ENCODE measurements around the gene DMBX1. TPM values are rescaled to one million over a fixed set of nuclear protein-coding genes. Genes with fewer than 3 reads are reported as not detected.

Gene DMBX1
- total RNA-seq, 1 experiment from 2014 or later, result 4.2 TPM

DNA sequence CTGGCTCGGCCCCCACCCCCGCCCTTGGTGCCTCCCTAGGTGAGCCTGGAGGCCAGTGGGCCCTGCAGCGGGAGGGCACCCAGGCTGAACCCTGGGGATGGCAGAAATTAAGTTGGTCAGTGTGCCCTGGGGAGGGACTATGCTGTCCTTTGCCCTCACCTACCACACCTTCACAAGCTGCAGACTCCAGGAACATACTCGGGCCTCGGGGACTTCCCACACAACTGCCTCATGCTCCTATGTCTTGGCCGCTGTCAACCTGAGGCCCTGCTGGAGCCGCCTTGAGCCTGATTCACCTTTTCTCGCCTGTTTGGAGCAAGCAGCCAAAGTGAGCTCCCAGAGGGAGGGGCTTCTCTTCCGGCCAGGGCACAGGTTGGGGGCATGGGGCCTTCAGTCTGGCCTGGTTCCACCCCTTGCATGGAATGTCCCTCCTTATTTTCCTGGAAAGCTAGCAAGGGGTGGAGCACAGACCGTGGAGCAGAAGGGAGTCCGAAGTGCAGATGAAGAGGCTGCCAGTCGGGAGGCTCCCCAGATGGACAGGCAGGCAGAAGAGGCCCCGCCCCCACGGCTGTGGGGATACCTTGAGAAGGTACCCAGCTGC, 37.2 kb downstream of the DMBX1 start:
- Histone ChIP-seq H3K4me3 (ENCODE audit: insufficient read depth, low read depth, low read length) (no peak overlapping the region; the same call in 1 of the 2 replicates), H3K27me3 (ENCODE audit: control insufficient read depth, insufficient read depth, low read length) (peaks cover 73% of the 10 kb centered on the region), H3K36me3 (replicated peaks; ENCODE audit: control insufficient read depth, insufficient read depth, low read length) (no peaks in the 10 kb centered on the region)
- peak; percentile 82 for DNase-seq

- no peak overlapping the region for H3K4me3 ChIP-seq (ENCODE audit: insufficient read depth, low read depth, low read length)
- no peaks in the 10 kb centered on the region for H3K36me3 ChIP-seq (replicated peaks; ENCODE audit: control insufficient read depth, insufficient read depth, low read length)
- peak; percentile 91 for DNase-seq
- H3K27me3 ChIP-seq (ENCODE audit: control insufficient read depth, insufficient read depth, low read length), result peaks cover 80% of the 10 kb centered on the region
Measured at GRCh38 chr1:46527474-46528296, 38.0 kb downstream of the DMBX1 start.

DNA sequence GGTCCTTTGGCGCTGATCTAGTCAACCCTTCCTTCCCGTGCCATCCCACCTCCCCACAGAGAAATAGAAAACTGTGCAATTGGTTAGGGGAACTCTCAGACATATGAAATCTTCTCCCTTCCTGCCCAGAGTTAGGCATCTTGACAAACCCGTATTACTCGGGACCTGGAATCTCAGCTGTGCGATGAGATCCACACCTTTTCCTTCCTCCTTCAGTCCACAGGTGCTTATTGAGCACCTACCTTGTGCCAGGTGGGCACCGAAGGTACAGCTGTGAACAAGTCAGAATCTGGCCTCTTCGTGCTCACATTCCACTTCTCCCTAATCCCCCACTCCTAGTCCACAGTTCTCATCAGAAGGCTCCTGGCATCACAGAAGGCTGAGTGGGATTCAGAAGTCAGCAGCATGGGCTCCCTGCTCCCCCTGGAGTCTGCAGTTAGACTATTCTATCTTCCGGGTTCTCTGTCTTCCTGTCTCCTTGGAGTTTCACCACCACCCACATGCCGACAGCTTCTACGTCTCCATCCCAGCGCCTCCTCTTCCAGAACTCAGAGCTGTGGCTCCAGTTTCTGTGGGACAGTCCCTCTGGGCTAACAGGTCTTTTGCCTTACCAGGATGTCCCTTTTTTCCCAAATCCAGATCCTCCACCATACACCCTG, 38.8 kb downstream of the DMBX1 start:
- DNase-seq, result peak; percentile 80
- Histone ChIP-seq H3K36me3 (replicated peaks; ENCODE audit: control insufficient read depth, insufficient read depth, low read length) (no peaks in the 10 kb centered on the region), H3K4me3 (ENCODE audit: insufficient read depth, low read depth, low read length) (no peak overlapping the region), H3K27me3 (ENCODE audit: control insufficient read depth, insufficient read depth, low read length) (peaks cover 83% of the 10 kb centered on the region)

GRCh38 chr1:46529031-46529630, 39.5 kb downstream of the DMBX1 start:
- Histone ChIP-seq H3K27me3 (ENCODE audit: control insufficient read depth, insufficient read depth, low read length) (peaks cover 87% of the 10 kb centered on the region), H3K36me3 (replicated peaks; ENCODE audit: control insufficient read depth, insufficient read depth, low read length) (no peaks in the 10 kb centered on the region)
- DNase-seq, result no peak

DNA sequence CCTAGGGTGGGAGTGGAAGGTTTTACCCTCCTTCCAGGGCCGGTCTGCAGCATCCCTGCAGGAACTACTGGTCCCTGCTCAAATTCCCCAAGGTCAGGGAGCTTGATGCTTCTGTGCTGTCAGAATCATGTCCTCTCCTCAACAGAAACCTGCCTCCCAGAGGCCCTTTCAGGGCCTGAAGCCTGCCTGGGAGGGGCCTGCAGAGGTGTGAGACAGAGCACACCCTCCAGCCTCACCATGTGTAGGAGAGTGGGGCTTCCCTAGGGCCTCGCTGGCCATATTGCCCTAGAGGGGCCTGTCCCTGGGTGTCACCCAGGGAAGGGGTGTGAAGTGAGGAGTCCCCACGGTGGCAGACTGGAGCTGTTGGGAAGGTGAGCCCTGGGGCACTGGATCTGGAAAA, 40.7 kb downstream of the DMBX1 start:
- no peak for DNase-seq
- peaks cover 87% of the 10 kb centered on the region for H3K27me3 ChIP-seq (ENCODE audit: control insufficient read depth, insufficient read depth, low read length)
- H3K36me3 ChIP-seq (replicated peaks; ENCODE audit: control insufficient read depth, insufficient read depth, low read length), result no peaks in the 10 kb centered on the region
- no peak overlapping the region for H3K4me3 ChIP-seq (ENCODE audit: insufficient read depth, low read depth, low read length)

More at GRCh38 chr1:46529031-46529630, 39.5 kb downstream of the DMBX1 start:
- no peak overlapping the region for H3K4me3 ChIP-seq (ENCODE audit: insufficient read depth, low read depth, low read length)

DNA sequence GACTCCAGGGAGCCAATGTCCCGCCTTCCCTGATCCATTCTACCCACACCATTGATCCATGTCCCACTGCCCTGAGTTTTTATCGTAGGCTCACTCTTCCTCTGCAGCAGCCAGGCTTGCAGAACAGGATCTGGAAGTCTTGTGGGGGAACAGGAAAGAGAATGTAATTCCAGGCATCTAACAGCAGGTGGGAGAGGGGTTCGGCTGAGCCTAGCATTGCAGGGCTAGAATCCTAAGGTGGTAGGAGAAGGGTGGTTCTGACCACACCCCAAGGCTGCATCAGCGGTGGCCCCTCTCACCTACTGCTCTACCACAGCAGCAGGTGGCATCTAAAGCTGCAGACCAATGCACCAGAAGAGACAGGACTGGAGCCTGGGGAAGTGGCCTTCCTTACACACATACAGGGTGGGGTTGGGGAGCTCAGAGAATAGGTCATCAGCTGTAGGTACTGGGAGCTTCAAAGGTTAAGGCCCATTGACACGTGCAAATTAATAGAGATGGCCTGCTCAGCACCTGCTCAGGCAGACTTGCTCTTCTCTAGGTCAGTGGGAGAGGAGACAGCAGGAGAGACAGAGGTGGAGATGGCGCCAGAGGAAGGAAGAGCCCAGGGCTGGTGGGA, 41.3 kb downstream of the DMBX1 start:
- DNase-seq, result peak; percentile 74
- Histone ChIP-seq H3K27me3 (ENCODE audit: control insufficient read depth, insufficient read depth, low read length) (peaks cover 87% of the 10 kb centered on the region), H3K36me3 (replicated peaks; ENCODE audit: control insufficient read depth, insufficient read depth, low read length) (no peaks in the 10 kb centered on the region)

DNA sequence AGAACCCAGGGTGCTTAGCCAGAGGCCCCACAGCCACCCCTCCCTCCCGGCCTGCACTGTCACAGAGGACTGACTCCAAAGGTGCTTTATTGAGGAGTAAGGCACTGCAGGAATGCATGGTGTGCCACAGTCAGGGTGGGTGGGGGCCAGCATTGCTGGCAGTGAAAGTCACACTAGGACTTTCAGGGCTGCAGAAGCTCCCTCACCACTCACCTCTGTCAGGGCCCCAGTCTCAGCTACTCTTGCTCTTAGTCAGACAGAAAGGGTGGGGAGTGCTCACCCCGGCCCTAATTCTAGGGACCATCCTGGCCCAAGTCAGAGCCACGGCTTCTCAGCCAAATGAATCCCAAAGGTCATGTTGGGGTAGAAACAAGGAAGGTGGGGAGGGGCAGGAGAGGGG, 42.5 kb downstream of the DMBX1 start:
- Histone ChIP-seq H3K4me3 (ENCODE audit: insufficient read depth, low read depth, low read length) (no peak overlapping the region), H3K27me3 (ENCODE audit: control insufficient read depth, insufficient read depth, low read length) (peaks cover 80% of the 10 kb centered on the region), H3K36me3 (replicated peaks; ENCODE audit: control insufficient read depth, insufficient read depth, low read length) (no peaks in the 10 kb centered on the region)
- DNase-seq, result no peak

More for the DNA sequence above, 41.3 kb downstream of the DMBX1 start:
- no peak overlapping the region for H3K4me3 ChIP-seq (ENCODE audit: insufficient read depth, low read depth, low read length)

- Histone ChIP-seq H3K4me3 (ENCODE audit: insufficient read depth, low read depth, low read length) (peak overlapping the region; percentile 41), H3K36me3 (replicated peaks; ENCODE audit: control insufficient read depth, insufficient read depth, low read length) (no peaks in the 10 kb centered on the region), H3K27me3 (ENCODE audit: control insufficient read depth, insufficient read depth, low read length) (peaks cover 78% of the 10 kb centered on the region)
- DNase-seq, result peak; percentile 98
Measured at GRCh38 chr1:46532498-46533178, 43.0 kb downstream of the DMBX1 start.

GRCh38 chr1:46533179-46533864, 43.7 kb downstream of the DMBX1 start:
- peak overlapping the region; percentile 41 for H3K4me3 ChIP-seq (ENCODE audit: insufficient read depth, low read depth, low read length)
- no peaks in the 10 kb centered on the region for H3K36me3 ChIP-seq (replicated peaks; ENCODE audit: control insufficient read depth, insufficient read depth, low read length)
- DNase-seq, result peak; percentile 92
- H3K27me3 ChIP-seq (ENCODE audit: control insufficient read depth, insufficient read depth, low read length), result peaks cover 81% of the 10 kb centered on the region

DNA sequence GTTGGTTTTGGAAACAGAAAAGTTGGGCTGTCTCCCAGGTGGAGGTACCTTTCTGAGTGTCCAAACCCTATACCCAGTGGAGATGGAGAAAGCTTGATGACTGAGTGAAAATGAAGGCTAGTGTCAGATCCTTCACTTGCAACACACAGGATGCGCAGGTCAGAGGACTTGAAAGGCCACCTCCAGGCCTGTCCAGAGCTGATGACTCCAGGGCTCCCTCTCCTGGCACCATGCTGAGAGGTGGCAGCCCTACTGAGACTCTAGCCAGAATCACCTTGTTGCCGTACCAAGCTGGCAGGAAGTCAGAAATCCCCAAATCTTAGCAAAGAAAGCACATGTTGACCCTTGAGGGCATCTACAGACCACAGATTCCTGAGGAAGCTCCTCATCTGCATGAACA, 45.4 kb downstream of the DMBX1 start:
- Histone ChIP-seq H3K27me3 (ENCODE audit: control insufficient read depth, insufficient read depth, low read length) (peaks cover 75% of the 10 kb centered on the region), H3K4me3 (ENCODE audit: insufficient read depth, low read depth, low read length) (no peak overlapping the region), H3K36me3 (replicated peaks; ENCODE audit: control insufficient read depth, insufficient read depth, low read length) (no peaks in the 10 kb centered on the region)
- DNase-seq, result no peak

DNA sequence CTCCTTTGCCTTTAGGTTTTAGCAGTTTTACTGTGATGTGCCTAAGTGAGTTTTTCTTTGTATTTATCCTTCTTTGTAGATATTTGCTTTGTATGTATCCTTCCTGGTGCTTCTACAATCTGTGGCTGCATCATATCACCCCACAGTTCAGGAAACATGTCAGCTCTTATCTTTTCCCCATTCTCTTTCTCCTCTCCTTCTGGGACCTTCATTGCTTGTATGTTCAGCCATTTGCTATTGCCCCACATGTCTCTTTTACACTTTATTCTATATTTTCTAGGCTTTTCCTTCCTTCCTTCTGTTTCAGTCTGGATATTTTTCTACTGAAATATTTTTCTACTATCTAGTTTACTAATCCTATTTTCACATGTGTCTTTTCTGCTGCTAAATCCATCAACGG, 46.9 kb downstream of the DMBX1 start:
- no peaks in the 10 kb centered on the region for H3K36me3 ChIP-seq (replicated peaks; ENCODE audit: control insufficient read depth, insufficient read depth, low read length)
- H3K27me3 ChIP-seq (ENCODE audit: control insufficient read depth, insufficient read depth, low read length), result peaks cover 73% of the 10 kb centered on the region
- no peak for DNase-seq
- no peak overlapping the region for H3K4me3 ChIP-seq (ENCODE audit: insufficient read depth, low read depth, low read length)

DNA sequence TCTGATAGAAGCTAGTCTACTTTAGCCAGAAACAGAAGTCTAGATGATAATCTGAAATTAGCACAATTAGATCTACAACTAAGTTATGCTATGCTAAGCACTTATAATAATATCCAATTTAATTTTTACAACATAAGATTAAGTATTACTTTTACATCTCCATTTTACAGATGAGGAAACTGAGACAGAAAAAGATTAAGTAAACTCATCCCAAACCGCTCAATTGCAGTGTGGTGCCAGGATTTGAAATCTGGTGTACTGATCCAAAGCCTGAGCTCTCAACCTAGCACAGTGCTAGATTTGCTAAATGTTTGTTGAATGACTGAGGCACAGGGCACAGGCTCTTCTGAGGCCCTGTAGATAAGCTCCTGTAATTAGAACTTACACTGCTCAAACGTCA, 48.0 kb downstream of the DMBX1 start:
- Histone ChIP-seq H3K27me3 (ENCODE audit: control insufficient read depth, insufficient read depth, low read length) (peaks cover 71% of the 10 kb centered on the region), H3K4me3 (ENCODE audit: insufficient read depth, low read depth, low read length) (no peak overlapping the region)

GRCh38 chr1:46538147-46538546, 48.5 kb downstream of the DMBX1 start:
- no peaks in the 10 kb centered on the region for H3K36me3 ChIP-seq (replicated peaks; ENCODE audit: control insufficient read depth, insufficient read depth, low read length)

More for the DNA sequence above, 48.0 kb downstream of the DMBX1 start:
- no peaks in the 10 kb centered on the region for H3K36me3 ChIP-seq (replicated peaks; ENCODE audit: control insufficient read depth, insufficient read depth, low read length)
- no peak for DNase-seq

More at GRCh38 chr1:46538147-46538546, 48.5 kb downstream of the DMBX1 start:
- Histone ChIP-seq H3K27me3 (ENCODE audit: control insufficient read depth, insufficient read depth, low read length) (peaks cover 72% of the 10 kb centered on the region), H3K4me3 (ENCODE audit: insufficient read depth, low read depth, low read length) (no peak overlapping the region)
- no peak for DNase-seq
